KMS-11 (cell line): ENCODE data around the gene UBE2L5.
A peak's percentile ranks its signal among the peaks of the same experiment; 100 is the strongest.

Experiments used
- H2AFZ ChIP-seq: fragments of 200-600 bp; sonication (generic); 2 replicates; pipeline ENCODE4 v1.6.1; 2016; ENCODE audit warnings: antibody characterized with exemption, mixed run types, low read depth
- H3K27ac ChIP-seq: fragments of 200-600 bp; sonication (generic); 2 replicates; pipeline ENCODE4 v1.6.1; 2016; ENCODE audit warnings: mild to moderate bottlenecking, mixed run types
- H3K27me3 ChIP-seq: fragments of 200-600 bp; sonication (generic); 2 replicates; pipeline ENCODE4 v1.6.1; 2017; ENCODE audit warnings: mild to moderate bottlenecking, low read depth, mixed run types, moderate library complexity; ENCODE audit not compliant: insufficient read depth
- H3K36me3 ChIP-seq: fragments of 200-600 bp; sonication (generic); 2 replicates; pipeline ENCODE4 v1.6.1; 2017; ENCODE audit warnings: mild to moderate bottlenecking, mixed run types; ENCODE audit not compliant: insufficient read depth
- H3K4me1 ChIP-seq: fragments of 200-600 bp; sonication (generic); 2 replicates; pipeline ENCODE4 v1.6.1; 2016; ENCODE audit warnings: mild to moderate bottlenecking, low read depth, mixed run types; ENCODE audit not compliant: poor library complexity, severe bottlenecking
- H3K4me2 ChIP-seq: fragments of 200-600 bp; sonication (generic); 2 replicates; pipeline ENCODE4 v1.7.0; 2016; ENCODE audit warnings: mild to moderate bottlenecking, mixed run types
- H3K4me3 ChIP-seq: fragments of 200-600 bp; sonication (generic); IDR thresholded peaks from 2 replicates; pipeline ENCODE4 v1.6.1; 2017; ENCODE audit warnings: low read depth, low read length, mixed read lengths; ENCODE audit not compliant: insufficient read depth
- H3K79me2 ChIP-seq: fragments of 200-600 bp; sonication (generic); 2 replicates; pipeline ENCODE4 v1.6.1; 2016; ENCODE audit warnings: low read depth, mixed run types; ENCODE audit not compliant: insufficient read depth
- H3K9ac ChIP-seq: fragments of 200-600 bp; sonication (generic); 2 replicates; pipeline ENCODE4 v1.6.1; 2016; ENCODE audit warnings: mild to moderate bottlenecking, mixed run types
- H4K20me1 ChIP-seq: fragments of 200-600 bp; sonication (generic); 2 replicates; pipeline ENCODE4 v1.6.1; 2016; ENCODE audit warnings: mild to moderate bottlenecking, mixed run types; ENCODE audit not compliant: insufficient read depth
- TF ChIP-seq, protein P1 (sequence below): fragments of 200-600 bp; sonication (generic); conservative IDR thresholded peaks from 2 replicates; pipeline ENCODE4 v1.6.1; 2017; ENCODE audit warnings: low read depth, mild to moderate bottlenecking, antibody characterized with exemption, low read length, moderate library complexity, mixed read lengths

Gene UBE2L5

DNA sequence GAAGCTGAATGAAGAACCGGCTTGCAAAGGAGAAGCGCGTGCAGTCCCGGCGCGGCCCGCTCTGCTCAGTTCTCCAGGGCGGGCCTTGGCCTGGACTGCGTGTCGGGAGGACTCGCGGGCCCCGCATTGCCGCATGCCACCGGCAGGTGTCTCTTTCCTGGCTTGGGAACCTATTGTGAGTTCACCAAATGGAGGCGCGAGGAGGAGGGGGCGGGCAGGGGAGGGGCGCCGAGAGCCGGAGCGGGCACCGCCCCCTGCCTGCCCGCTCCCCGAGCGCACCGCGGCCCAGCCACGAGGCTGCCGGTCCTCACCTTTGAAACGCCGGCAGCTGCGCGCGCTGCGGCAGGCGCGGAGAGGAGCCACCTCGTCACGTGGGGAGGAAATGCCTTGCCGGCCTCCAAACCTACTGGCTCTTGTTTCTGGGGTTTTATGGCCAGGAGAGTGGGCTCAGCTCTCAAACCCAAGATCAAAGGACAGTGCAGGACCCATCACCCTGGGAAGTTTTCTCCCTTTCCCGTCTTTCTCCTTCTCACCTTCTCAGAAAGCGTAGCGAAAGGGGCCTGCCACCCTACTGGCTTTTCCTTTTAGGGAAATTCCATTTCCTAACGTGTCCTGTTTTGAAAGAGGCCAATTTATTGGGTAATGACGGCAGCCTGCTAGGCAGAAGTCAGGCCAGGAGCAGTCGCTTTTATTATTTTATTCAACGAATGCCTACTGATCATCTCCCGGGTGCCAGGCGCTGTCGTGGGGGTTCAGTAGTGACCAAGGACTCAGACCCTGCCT is 13.8 kb upstream of the UBE2L5 start:
- Histone ChIP-seq H3K4me3 (no peak overlapping the region), H3K27ac (no peak overlapping the region), H3K4me1 (peaks cover 5% of the 10 kb centered on the region)

DNA sequence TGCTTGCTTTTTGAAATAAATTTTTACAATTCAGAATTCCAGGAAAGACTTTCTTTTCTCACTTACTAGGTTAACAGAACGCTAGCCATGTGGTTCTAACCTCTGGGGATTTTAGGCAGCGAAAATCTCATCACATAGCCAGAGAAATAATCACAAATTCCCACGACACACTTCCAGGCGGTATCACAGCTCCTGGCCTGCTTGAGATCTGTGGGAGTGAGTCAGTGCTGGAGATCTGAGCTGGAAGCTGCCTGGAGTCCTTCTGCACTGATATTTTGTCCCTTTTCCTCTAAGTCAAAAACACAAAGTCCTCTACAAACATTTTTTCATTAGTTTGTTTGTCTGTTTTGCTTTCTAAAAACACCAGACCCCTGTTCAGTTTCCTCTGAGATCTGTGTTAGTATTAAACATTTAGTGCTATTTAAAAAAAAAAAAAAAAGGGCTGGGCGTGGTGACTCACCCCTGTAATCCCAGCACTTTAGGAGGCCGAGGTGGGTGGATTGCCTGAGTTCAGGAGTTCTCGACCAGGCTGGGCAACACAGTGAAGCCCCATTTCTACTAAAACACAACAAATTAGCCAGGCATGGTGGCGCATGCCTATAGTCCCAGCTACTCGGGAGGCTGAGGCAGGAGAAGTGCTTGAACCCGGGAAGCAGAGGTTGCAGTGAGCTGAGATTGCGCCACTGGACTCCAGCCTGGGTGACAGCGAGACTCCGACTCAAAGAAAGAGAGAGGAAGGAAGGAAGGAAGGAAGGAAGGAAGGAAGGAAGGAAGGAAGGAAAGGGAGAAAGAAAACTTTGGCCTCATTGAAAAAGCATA is 12.2 kb upstream of the UBE2L5 start:
- no peak overlapping the region for H3K4me3 ChIP-seq

More for the DNA sequence above, 13.8 kb upstream of the UBE2L5 start:
- H3K9ac ChIP-seq: no peak overlapping the region
- no peaks in the 10 kb centered on the region for H3K79me2 ChIP-seq
- TF ChIP-seq, protein P1, sequence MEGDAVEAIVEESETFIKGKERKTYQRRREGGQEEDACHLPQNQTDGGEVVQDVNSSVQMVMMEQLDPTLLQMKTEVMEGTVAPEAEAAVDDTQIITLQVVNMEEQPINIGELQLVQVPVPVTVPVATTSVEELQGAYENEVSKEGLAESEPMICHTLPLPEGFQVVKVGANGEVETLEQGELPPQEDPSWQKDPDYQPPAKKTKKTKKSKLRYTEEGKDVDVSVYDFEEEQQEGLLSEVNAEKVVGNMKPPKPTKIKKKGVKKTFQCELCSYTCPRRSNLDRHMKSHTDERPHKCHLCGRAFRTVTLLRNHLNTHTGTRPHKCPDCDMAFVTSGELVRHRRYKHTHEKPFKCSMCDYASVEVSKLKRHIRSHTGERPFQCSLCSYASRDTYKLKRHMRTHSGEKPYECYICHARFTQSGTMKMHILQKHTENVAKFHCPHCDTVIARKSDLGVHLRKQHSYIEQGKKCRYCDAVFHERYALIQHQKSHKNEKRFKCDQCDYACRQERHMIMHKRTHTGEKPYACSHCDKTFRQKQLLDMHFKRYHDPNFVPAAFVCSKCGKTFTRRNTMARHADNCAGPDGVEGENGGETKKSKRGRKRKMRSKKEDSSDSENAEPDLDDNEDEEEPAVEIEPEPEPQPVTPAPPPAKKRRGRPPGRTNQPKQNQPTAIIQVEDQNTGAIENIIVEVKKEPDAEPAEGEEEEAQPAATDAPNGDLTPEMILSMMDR: peak; percentile 57
- H2AFZ ChIP-seq: peak overlapping the region; percentile 94
- peak overlapping the region; percentile 21; the same call in 1 of the 2 replicates for H3K4me2 ChIP-seq
- H3K27me3 ChIP-seq: no peaks in the 10 kb centered on the region
- H4K20me1 ChIP-seq: no peaks in the 10 kb centered on the region
- H3K36me3 ChIP-seq: no peaks in the 10 kb centered on the region

DNA sequence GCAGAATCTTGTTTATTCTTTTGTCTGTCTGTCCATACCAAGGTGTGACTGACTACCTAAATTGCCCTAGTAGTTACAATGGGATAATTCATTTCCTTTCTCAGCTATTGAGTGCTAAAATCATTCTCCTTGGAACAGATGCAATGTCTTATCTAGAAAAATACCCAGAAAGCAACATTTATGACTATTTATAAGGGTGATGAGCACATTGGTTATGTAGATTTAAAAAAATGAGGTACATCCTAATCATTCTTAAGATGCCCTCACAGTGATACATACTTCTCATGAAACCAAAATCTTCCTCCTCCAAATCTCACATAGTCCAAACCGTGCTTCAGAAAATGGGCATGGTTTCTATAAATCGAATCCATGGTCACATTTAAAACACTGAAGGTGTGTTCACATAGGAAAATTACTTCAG is 11.6 kb upstream of the UBE2L5 start:
- Histone ChIP-seq H3K79me2 (no peaks in the 10 kb centered on the region), H3K4me1 (peaks cover 5% of the 10 kb centered on the region), H3K27ac (no peak overlapping the region), H4K20me1 (no peaks in the 10 kb centered on the region), H3K4me3 (no peak overlapping the region), H3K9ac (no peak overlapping the region), H3K36me3 (no peaks in the 10 kb centered on the region), H2AFZ (no peak overlapping the region), H3K27me3 (no peaks in the 10 kb centered on the region), H3K4me2 (no peak overlapping the region)
- TF ChIP-seq, protein P1: no peak

More for the DNA sequence above, 12.2 kb upstream of the UBE2L5 start:
- Histone ChIP-seq H3K79me2 (no peaks in the 10 kb centered on the region), H3K36me3 (no peaks in the 10 kb centered on the region), H3K4me2 (no peak overlapping the region), H4K20me1 (no peaks in the 10 kb centered on the region), H3K27me3 (no peaks in the 10 kb centered on the region), H3K4me1 (peaks cover 5% of the 10 kb centered on the region), H3K27ac (no peak overlapping the region), H2AFZ (no peak overlapping the region), H3K9ac (no peak overlapping the region)
- TF ChIP-seq, protein P1: no peak

DNA sequence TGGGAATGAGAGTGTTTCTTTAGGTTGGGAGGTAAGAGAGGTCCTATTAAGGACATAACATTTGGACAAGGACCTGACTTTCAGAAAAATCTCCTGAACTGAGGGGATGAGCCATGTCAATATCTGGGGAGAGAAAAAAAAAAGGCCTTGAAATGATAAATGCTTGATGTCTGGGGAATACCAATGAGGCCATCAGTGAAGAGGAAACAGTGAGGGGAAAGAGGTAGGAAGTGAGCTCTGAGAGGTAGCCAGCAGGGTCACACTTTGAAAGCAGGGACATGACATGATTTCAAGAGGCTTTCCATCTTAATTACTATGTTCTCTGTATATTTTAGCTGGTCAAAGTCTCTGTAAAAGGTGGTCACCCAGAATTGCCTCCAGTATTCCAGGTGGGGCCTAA is 9.9 kb upstream of the UBE2L5 start:
- no peak overlapping the region for H3K4me3 ChIP-seq
- H2AFZ ChIP-seq: no peak overlapping the region
- no peaks in the 10 kb centered on the region for H3K27me3 ChIP-seq
- TF ChIP-seq, protein P1: no peak
- H3K27ac ChIP-seq: no peak overlapping the region
- H3K9ac ChIP-seq: no peak overlapping the region
- no peaks in the 10 kb centered on the region for H3K36me3 ChIP-seq
- no peaks in the 10 kb centered on the region for H3K79me2 ChIP-seq
- H4K20me1 ChIP-seq: no peaks in the 10 kb centered on the region
- no peak overlapping the region for H3K4me2 ChIP-seq
- peaks cover 5% of the 10 kb centered on the region for H3K4me1 ChIP-seq
